ENCODE data around the gene TBX4. TPM values are rescaled to one million over a fixed set of nuclear protein-coding genes. Genes with fewer than 3 reads are reported as not detected.

Gene TBX4
- total and polyA plus RNA-seq, 2 experiments from 2014 or later, result not detected

- Histone ChIP-seq H3K4me3 (peak overlapping the region; percentile 77), H3K27me3 (ENCODE audit: insufficient read depth) (peaks cover 89% of the 10 kb centered on the region), H3K4me1 (ENCODE audit: insufficient read depth) (peaks cover 20% of the 10 kb centered on the region; the same call in 1 of the 2 replicates), H4K20me1 (replicated peaks; ENCODE audit: insufficient read depth) (peaks cover 9% of the 10 kb centered on the region; the same call in 1 of the 2 replicates), H3K36me3 (ENCODE audit: insufficient read depth) (no peaks in the 10 kb centered on the region), H2AFZ (no peak overlapping the region), H3K4me2 (peak overlapping the region; percentile 93; the same call in 1 of the 2 replicates), H3F3A (replicated peaks; ENCODE audit: low read depth) (no peaks in the 10 kb centered on the region), H3K9me2 (ENCODE audit: insufficient read depth) (no peaks in the 10 kb centered on the region), H3K79me2 (replicated peaks; ENCODE audit: insufficient read depth) (no peaks in the 10 kb centered on the region), H3K27ac (ENCODE audit: low read depth) (no peak overlapping the region)
- peaks cover 76% of the 10 kb centered on the region for H3K27me3 Mint-ChIP-seq (ENCODE audit: insufficient read depth, low read depth, poor library complexity)
- peaks cover 19% of the 10 kb centered on the region for H3K4me1 Mint-ChIP-seq
- no peak overlapping the region for H3K27ac Mint-ChIP-seq
- ATAC-seq (no peak), DNase-seq (ENCODE audit: low spot score) (no peak)
- H3K4me3 Mint-ChIP-seq, result peak overlapping the region; percentile 72
- no peak for TF ChIP-seq STAT1 (IDR thresholded peaks at IDR 0.05; ENCODE audit: unreplicated experiment)
- no peak for TF ChIP-seq NANOG (IDR thresholded peaks at IDR 0.05; ENCODE audit: borderline replicate concordance)
- TF ChIP-seq EZH2phosphoT487 (IDR thresholded peaks at IDR 0.05; ENCODE audit: unreplicated experiment), result no peak
- TF ChIP-seq, protein P1, sequence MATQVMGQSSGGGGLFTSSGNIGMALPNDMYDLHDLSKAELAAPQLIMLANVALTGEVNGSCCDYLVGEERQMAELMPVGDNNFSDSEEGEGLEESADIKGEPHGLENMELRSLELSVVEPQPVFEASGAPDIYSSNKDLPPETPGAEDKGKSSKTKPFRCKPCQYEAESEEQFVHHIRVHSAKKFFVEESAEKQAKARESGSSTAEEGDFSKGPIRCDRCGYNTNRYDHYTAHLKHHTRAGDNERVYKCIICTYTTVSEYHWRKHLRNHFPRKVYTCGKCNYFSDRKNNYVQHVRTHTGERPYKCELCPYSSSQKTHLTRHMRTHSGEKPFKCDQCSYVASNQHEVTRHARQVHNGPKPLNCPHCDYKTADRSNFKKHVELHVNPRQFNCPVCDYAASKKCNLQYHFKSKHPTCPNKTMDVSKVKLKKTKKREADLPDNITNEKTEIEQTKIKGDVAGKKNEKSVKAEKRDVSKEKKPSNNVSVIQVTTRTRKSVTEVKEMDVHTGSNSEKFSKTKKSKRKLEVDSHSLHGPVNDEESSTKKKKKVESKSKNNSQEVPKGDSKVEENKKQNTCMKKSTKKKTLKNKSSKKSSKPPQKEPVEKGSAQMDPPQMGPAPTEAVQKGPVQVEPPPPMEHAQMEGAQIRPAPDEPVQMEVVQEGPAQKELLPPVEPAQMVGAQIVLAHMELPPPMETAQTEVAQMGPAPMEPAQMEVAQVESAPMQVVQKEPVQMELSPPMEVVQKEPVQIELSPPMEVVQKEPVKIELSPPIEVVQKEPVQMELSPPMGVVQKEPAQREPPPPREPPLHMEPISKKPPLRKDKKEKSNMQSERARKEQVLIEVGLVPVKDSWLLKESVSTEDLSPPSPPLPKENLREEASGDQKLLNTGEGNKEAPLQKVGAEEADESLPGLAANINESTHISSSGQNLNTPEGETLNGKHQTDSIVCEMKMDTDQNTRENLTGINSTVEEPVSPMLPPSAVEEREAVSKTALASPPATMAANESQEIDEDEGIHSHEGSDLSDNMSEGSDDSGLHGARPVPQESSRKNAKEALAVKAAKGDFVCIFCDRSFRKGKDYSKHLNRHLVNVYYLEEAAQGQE (IDR thresholded peaks at IDR 0.05; ENCODE audit: unreplicated experiment), result no peak
- no peak for TF ChIP-seq POLR2AphosphoS5 (IDR thresholded peaks at IDR 0.05; ENCODE audit: low read depth)
- no peaks in the 10 kb centered on the region; the same call in 2 of the 3 replicates for H3K36me3 Mint-ChIP-seq (ENCODE audit: low read depth)
- H3K9me3 Mint-ChIP-seq, result no peaks in the 10 kb centered on the region
Observed at GRCh38 chr17:61413661-61414126, 38.5 kb upstream of the TBX4 start.

- DNase-seq (ENCODE audit: low spot score) (no peak), ATAC-seq (no peak)
- Histone ChIP-seq H3K79me2 (replicated peaks; ENCODE audit: insufficient read depth) (no peaks in the 10 kb centered on the region), H2AFZ (no peak overlapping the region), H4K20me1 (replicated peaks; ENCODE audit: insufficient read depth) (peaks cover 6% of the 10 kb centered on the region; the same call in 1 of the 2 replicates), H3K4me2 (no peak overlapping the region), H3K36me3 (ENCODE audit: insufficient read depth) (no peaks in the 10 kb centered on the region), H3K9me2 (ENCODE audit: insufficient read depth) (no peaks in the 10 kb centered on the region), H3K4me1 (ENCODE audit: insufficient read depth) (peaks cover 15% of the 10 kb centered on the region; the same call in 1 of the 2 replicates), H3F3A (replicated peaks; ENCODE audit: low read depth) (no peaks in the 10 kb centered on the region), H3K27me3 (ENCODE audit: insufficient read depth) (peaks cover 84% of the 10 kb centered on the region), H3K27ac (ENCODE audit: low read depth) (no peak overlapping the region), H3K4me3 (no peak overlapping the region)
- Mint-ChIP-seq H3K9me3 (no peaks in the 10 kb centered on the region), H3K4me1 (peaks cover 17% of the 10 kb centered on the region), H3K36me3 (ENCODE audit: low read depth) (no peaks in the 10 kb centered on the region; the same call in 2 of the 3 replicates), H3K27me3 (ENCODE audit: insufficient read depth, low read depth, poor library complexity) (peaks cover 70% of the 10 kb centered on the region), H3K4me3 (no peak overlapping the region), H3K27ac (no peak overlapping the region)
- TF ChIP-seq ZNF114 (CRISPR knock-in tag; IDR thresholded peaks at IDR 0.05), result no peak
- TF ChIP-seq, protein P1 (IDR thresholded peaks at IDR 0.05; ENCODE audit: unreplicated experiment), result no peak
- TF ChIP-seq ETS1 (IDR thresholded peaks at IDR 0.05), result no peak
- TF ChIP-seq EZH2 (IDR thresholded peaks at IDR 0.05; ENCODE audit: low read depth, unreplicated experiment), result no peak
- TF ChIP-seq JUNB (IDR thresholded peaks at IDR 0.05; ENCODE audit: unreplicated experiment), result no peak
- TF ChIP-seq ZNF331 (CRISPR knock-in tag; IDR thresholded peaks at IDR 0.05; ENCODE audit: low read depth), result no peak
- no peak for TF ChIP-seq STAT1 (IDR thresholded peaks at IDR 0.05; ENCODE audit: unreplicated experiment)
- TF ChIP-seq CREB1 (CRISPR knock-in tag; IDR thresholded peaks at IDR 0.05; ENCODE audit: low read depth), result no peak
- no peak for TF ChIP-seq CTCF (conservative IDR thresholded peaks at IDR 0.05; ENCODE audit: low read depth in 2 of 2)
Observed at GRCh38 chr17:61414141-61414935, 37.9 kb upstream of the TBX4 start.

Data from GM23338 (cell line).